WTC11 (cell line): ENCODE results near the gene TMEM184A. TPM values are rescaled to one million over a fixed set of nuclear protein-coding genes. Genes with fewer than 3 reads are reported as not detected.

Experiments used
- ATAC-seq: fragments of 200-7000 bp; cut with Tn5 transposase; 2 replicates; pipeline ENCODE4 v1.10.0; 2021; ENCODE audit warnings: mild to moderate bottlenecking, moderate library complexity
- CTCF ChIA-PET: fragments of 300-600 bp; sonication (Branson Sonifier 250); formaldehyde crosslinking; loops from one replicate; lab custom pipeline; 2021; ENCODE audit warnings: antibody characterized with exemption; lab: Charles Lee
- POLR2A ChIA-PET: fragments of 350-600 bp; sonication (Branson Sonifier 250); formaldehyde crosslinking; loops from one replicate; lab custom pipeline; 2021; ENCODE audit warnings: antibody characterized with exemption; lab: Charles Lee
- DNase-seq: peaks from one replicate; pipeline ENCODE4 v3.0.0; 2021; ENCODE audit warnings: low spot score
- H3K27ac Mint-ChIP-seq: 2 replicates; pipeline ENCODE4 v1.8.0; 2021; ENCODE audit warnings: mixed read lengths
- H3K27me3 Mint-ChIP-seq: 2 replicates; pipeline ENCODE4 v1.8.0; 2021; ENCODE audit warnings: low read depth, mild to moderate bottlenecking, moderate library complexity, mixed read lengths
- H3K36me3 Mint-ChIP-seq: 2 replicates; pipeline ENCODE4 v1.8.0; 2021; ENCODE audit warnings: mixed read lengths
- H3K4me1 Mint-ChIP-seq: 2 replicates; pipeline ENCODE4 v1.8.0; 2022; ENCODE audit warnings: mixed read lengths
- H3K4me3 Mint-ChIP-seq: 2 replicates; pipeline ENCODE4 v1.8.0; 2021; ENCODE audit warnings: mild to moderate bottlenecking, moderate library complexity, mixed read lengths
- H3K9me3 Mint-ChIP-seq: 2 replicates; pipeline ENCODE4 v1.8.0; 2021; ENCODE audit warnings: mixed read lengths
- AFF4 ChIP-seq: sonication (generic); formaldehyde crosslinking; IDR thresholded peaks from 2 replicates; pipeline ENCODE4 v1.8.1; 2023; ENCODE audit warnings: mild to moderate bottlenecking, missing genetic modification reagents, borderline replicate concordance
- ATF6 ChIP-seq: sonication (generic); formaldehyde crosslinking; IDR thresholded peaks from 2 replicates; pipeline ENCODE4 v1.8.1; 2023; ENCODE audit warnings: mild to moderate bottlenecking, missing genetic modification reagents
- CREB1 ChIP-seq: sonication (generic); formaldehyde crosslinking; IDR thresholded peaks from 2 replicates; pipeline ENCODE4 v1.8.0; 2023; ENCODE audit warnings: mild to moderate bottlenecking, missing genetic modification reagents
- FOXK1 ChIP-seq: sonication (generic); formaldehyde crosslinking; IDR thresholded peaks from 2 replicates; pipeline ENCODE4 v1.8.0; 2022; ENCODE audit warnings: mild to moderate bottlenecking, moderate library complexity, missing genetic modification reagents
- FOXP4 ChIP-seq: sonication (generic); formaldehyde crosslinking; IDR thresholded peaks from 2 replicates; pipeline ENCODE4 v1.8.0; 2022; ENCODE audit warnings: mild to moderate bottlenecking, missing genetic modification reagents
- GRHL2 ChIP-seq: fragments of 250-450 bp; sonication (Bioruptor Pico); IDR thresholded peaks from 2 replicates; pipeline ENCODE4 v1.8.0; 2022; ENCODE audit warnings: mild to moderate bottlenecking, moderate library complexity; ENCODE audit not compliant: insufficient replicate concordance, severe bottlenecking
- GTF2I ChIP-seq: fragments of 250-450 bp; sonication (Bioruptor Pico); conservative IDR thresholded peaks from 2 replicates; pipeline ENCODE4 v1.4.0; 2021; ENCODE audit warnings: mild to moderate bottlenecking
- HMGA2 ChIP-seq: fragments of 250-450 bp; sonication (Bioruptor Pico); IDR thresholded peaks from 2 replicates; pipeline ENCODE4 v1.4.0; 2021; ENCODE audit warnings: mild to moderate bottlenecking, moderate library complexity
- MLX ChIP-seq: sonication (generic); formaldehyde crosslinking; IDR thresholded peaks from 2 replicates; pipeline ENCODE4 v1.8.1; 2023; ENCODE audit warnings: mild to moderate bottlenecking, missing genetic modification reagents, moderate library complexity
- NFATC4 ChIP-seq: fragments of 250-450 bp; sonication (Bioruptor Pico); IDR thresholded peaks from 2 replicates; pipeline ENCODE4 v1.9.0; 2021; ENCODE audit warnings: mild to moderate bottlenecking
- OVOL2 ChIP-seq: fragments of 250-450 bp; sonication (Bioruptor Pico); IDR thresholded peaks from 2 replicates; pipeline ENCODE4 v1.9.0; 2021; ENCODE audit warnings: mild to moderate bottlenecking, borderline replicate concordance
- PRDM15 ChIP-seq: sonication (generic); formaldehyde crosslinking; IDR thresholded peaks from 2 replicates; pipeline ENCODE4 v1.8.0; 2022; ENCODE audit warnings: missing genetic modification reagents
- SP1 ChIP-seq: sonication (generic); formaldehyde crosslinking; conservative IDR thresholded peaks from 2 replicates; pipeline ENCODE4 v1.8.1; 2022; ENCODE audit warnings: missing genetic modification reagents
- TP53 ChIP-seq: sonication (generic); formaldehyde crosslinking; IDR thresholded peaks from 2 replicates; pipeline ENCODE4 v1.8.1; 2023; ENCODE audit warnings: mild to moderate bottlenecking, missing genetic modification reagents
- ZBTB21 ChIP-seq: sonication (generic); formaldehyde crosslinking; IDR thresholded peaks from 2 replicates; pipeline ENCODE4 v1.8.1; 2023; ENCODE audit warnings: mild to moderate bottlenecking, missing genetic modification reagents, borderline replicate concordance
- ZNF219 ChIP-seq: sonication (generic); formaldehyde crosslinking; IDR thresholded peaks from 2 replicates; pipeline ENCODE4 v1.8.0; 2023; ENCODE audit warnings: missing genetic modification reagents, mild to moderate bottlenecking, borderline replicate concordance
- ZNF281 ChIP-seq: sonication (generic); formaldehyde crosslinking; IDR thresholded peaks from 2 replicates; pipeline ENCODE4 v1.8.0; 2023; ENCODE audit warnings: mild to moderate bottlenecking, missing genetic modification reagents
- ZNF423 ChIP-seq: fragments of 250-450 bp; sonication (Bioruptor Pico); IDR thresholded peaks from 2 replicates; pipeline ENCODE4 v2.1.2; 2022; ENCODE audit warnings: mild to moderate bottlenecking, moderate library complexity
- total RNA-seq: library from RNA; stranded (reverse); gene quantifications from 3 replicates; pipeline ENCODE4 v1.2.3, GENCODE V29; 2021

The TMEM184A gene
- total RNA-seq, 1 experiment from 2014 or later = 1.4 TPM

- TF ChIP-seq ATF6 (no peak), TP53 (no peak), FOXK1 (CRISPR knock-in tag) (no peak), MLX (CRISPR knock-in tag) (no peak), ZBTB21 (CRISPR knock-in tag) (no peak), ZNF281 (no peak), HMGA2 (no peak), OVOL2 (CRISPR knock-in tag) (no peak), ZNF219 (CRISPR knock-in tag) (0 out of 2 replicates have a peak, but pooled peaks have one; percentile 54), GRHL2 (no peak), ZNF423 (peak; percentile 82), PRDM15 (CRISPR knock-in tag) (no peak), FOXP4 (CRISPR knock-in tag) (no peak)
These were observed 776 bp downstream of the TMEM184A start (continued) for GRCh38 chr7:1555046-1555812.

GRCh38 chr7:1554333-1555045 lies 1.5 kb downstream of the TMEM184A start:
- TF ChIP-seq GTF2I (CRISPR knock-in tag) = 0 out of 2 replicates have a peak, but pooled peaks have one; percentile 34
- TF ChIP-seq CREB1 = no peak
- TF ChIP-seq NFATC4 (CRISPR knock-in tag) = no peak
- no peak for TF ChIP-seq AFF4 (CRISPR knock-in tag)
- TF ChIP-seq SP1 (CRISPR knock-in tag) = no peak
- ATAC-seq = no peak
- no peak for DNase-seq
- H3K4me1 Mint-ChIP-seq = peaks cover 5% of the 10 kb centered on the region
- POLR2A ChIA-PET = no interaction called here
- H3K27ac Mint-ChIP-seq = no peak overlapping the region; the same call in 1 of the 2 replicates
- CTCF ChIA-PET = interaction anchor here (1.0 to 2.1 kb wide), 5 partner anchors 13 to 109 kb away, joined by 3 to 27 read pairs (median 3); partner anchors contain the start of gene INTS1
- no peaks in the 10 kb centered on the region for H3K9me3 Mint-ChIP-seq
- no peaks in the 10 kb centered on the region for H3K36me3 Mint-ChIP-seq
- no peaks in the 10 kb centered on the region for H3K27me3 Mint-ChIP-seq
- H3K4me3 Mint-ChIP-seq = no peak overlapping the region
